Measurements from ENCODE around the gene BICRAL. TPM values are rescaled to one million over a fixed set of nuclear protein-coding genes. Genes with fewer than 3 reads are reported as not detected.

Gene BICRAL
- total RNA-seq, 1 experiment from 2014 or later = 9.7 TPM

DNA sequence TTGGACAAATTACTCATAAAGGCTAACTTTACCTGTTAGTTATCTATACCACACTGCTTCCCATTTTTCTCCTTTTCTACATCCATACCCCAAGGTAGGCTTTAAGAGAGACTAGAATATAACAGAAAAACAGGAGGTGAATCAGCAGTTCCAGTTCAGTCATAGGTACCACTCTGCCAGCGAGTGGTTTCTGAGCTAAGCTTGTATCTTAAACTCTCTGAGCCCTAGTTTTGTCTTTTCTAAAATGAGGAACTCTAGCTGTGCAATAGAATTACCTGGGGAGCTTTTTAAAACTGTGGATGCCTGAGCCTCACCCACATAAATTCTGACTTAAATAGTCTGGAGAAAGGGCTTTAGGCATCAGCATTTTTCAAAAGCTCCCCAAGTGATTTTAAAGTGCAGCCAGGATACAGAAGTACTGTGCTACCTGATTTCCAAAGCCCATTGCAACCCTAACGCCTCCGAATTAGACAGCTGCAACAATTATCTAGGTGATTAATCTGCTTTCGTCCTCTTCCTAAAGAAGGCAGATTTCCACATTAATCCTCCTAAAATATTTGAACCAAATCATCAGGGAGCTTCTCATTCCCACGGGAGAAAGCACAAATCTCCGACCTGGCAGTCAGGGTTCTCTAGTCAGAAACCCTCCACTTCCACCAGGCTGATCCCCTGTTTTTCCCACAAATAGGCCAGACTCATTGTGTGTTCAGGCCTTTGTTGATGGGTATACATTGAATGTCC lies 60.2 kb downstream of the BICRAL start:
- Mint-ChIP-seq H3K9me3 (peaks cover 4% of the 10 kb centered on the region; the same call in 1 of the 2 replicates), H3K4me1 (no peaks in the 10 kb centered on the region), H3K27ac (no peak overlapping the region; the same call in 1 of the 2 replicates), H3K27me3 (ENCODE audit: low read depth) (no peaks in the 10 kb centered on the region), H3K36me3 (peaks cover 12% of the 10 kb centered on the region), H3K4me3 (no peak overlapping the region)
- TF ChIP-seq ZNF423 (CRISPR knock-in tag; IDR thresholded peaks at IDR 0.05) (no peak), NFYB (CRISPR knock-in tag; conservative IDR thresholded peaks at IDR 0.05; ENCODE audit: low read depth) (no peak), KAT7 (CRISPR knock-in tag; IDR thresholded peaks at IDR 0.05; ENCODE audit: borderline replicate concordance) (no peak), RELA (CRISPR knock-in tag; IDR thresholded peaks at IDR 0.05; ENCODE audit: borderline replicate concordance) (no peak), JAZF1 (CRISPR knock-in tag; IDR thresholded peaks at IDR 0.05) (no peak), ZBTB21 (CRISPR knock-in tag; IDR thresholded peaks at IDR 0.05; ENCODE audit: borderline replicate concordance) (no peak), CREB1 (CRISPR knock-in tag; IDR thresholded peaks at IDR 0.05) (no peak), JUN (CRISPR knock-in tag; IDR thresholded peaks at IDR 0.05) (no peak), ZNF416 (CRISPR knock-in tag; IDR thresholded peaks at IDR 0.05) (no peak)
- TF ChIP-seq, protein P1, sequence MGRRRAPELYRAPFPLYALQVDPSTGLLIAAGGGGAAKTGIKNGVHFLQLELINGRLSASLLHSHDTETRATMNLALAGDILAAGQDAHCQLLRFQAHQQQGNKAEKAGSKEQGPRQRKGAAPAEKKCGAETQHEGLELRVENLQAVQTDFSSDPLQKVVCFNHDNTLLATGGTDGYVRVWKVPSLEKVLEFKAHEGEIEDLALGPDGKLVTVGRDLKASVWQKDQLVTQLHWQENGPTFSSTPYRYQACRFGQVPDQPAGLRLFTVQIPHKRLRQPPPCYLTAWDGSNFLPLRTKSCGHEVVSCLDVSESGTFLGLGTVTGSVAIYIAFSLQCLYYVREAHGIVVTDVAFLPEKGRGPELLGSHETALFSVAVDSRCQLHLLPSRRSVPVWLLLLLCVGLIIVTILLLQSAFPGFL (CRISPR knock-in tag; IDR thresholded peaks at IDR 0.05; ENCODE audit: borderline replicate concordance) = no peak
- TF ChIP-seq, protein P2, sequence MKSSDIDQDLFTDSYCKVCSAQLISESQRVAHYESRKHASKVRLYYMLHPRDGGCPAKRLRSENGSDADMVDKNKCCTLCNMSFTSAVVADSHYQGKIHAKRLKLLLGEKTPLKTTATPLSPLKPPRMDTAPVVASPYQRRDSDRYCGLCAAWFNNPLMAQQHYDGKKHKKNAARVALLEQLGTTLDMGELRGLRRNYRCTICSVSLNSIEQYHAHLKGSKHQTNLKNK (CRISPR knock-in tag; IDR thresholded peaks at IDR 0.05) = no peak
- TF ChIP-seq, protein P3, sequence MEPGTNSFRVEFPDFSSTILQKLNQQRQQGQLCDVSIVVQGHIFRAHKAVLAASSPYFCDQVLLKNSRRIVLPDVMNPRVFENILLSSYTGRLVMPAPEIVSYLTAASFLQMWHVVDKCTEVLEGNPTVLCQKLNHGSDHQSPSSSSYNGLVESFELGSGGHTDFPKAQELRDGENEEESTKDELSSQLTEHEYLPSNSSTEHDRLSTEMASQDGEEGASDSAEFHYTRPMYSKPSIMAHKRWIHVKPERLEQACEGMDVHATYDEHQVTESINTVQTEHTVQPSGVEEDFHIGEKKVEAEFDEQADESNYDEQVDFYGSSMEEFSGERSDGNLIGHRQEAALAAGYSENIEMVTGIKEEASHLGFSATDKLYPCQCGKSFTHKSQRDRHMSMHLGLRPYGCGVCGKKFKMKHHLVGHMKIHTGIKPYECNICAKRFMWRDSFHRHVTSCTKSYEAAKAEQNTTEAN (CRISPR knock-in tag; IDR thresholded peaks at IDR 0.05) = no peak
- TF ChIP-seq, protein P4, sequence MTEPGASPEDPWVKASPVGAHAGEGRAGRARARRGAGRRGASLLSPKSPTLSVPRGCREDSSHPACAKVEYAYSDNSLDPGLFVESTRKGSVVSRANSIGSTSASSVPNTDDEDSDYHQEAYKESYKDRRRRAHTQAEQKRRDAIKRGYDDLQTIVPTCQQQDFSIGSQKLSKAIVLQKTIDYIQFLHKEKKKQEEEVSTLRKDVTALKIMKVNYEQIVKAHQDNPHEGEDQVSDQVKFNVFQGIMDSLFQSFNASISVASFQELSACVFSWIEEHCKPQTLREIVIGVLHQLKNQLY (CRISPR knock-in tag; IDR thresholded peaks at IDR 0.05) = no peak
- TF ChIP-seq, protein P5, sequence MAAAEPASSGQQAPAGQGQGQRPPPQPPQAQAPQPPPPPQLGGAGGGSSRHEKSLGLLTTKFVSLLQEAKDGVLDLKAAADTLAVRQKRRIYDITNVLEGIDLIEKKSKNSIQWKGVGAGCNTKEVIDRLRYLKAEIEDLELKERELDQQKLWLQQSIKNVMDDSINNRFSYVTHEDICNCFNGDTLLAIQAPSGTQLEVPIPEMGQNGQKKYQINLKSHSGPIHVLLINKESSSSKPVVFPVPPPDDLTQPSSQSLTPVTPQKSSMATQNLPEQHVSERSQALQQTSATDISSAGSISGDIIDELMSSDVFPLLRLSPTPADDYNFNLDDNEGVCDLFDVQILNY (CRISPR knock-in tag; IDR thresholded peaks at IDR 0.05) = no peak
- ChIA-PET CTCF (interaction anchor here (1.0 kb wide), 1 partner anchor 11 kb away, joined by 3 read pairs; no protein-coding TSS in a partner anchor), POLR2A (no interaction called here)
- ATAC-seq = no peak
- DNase-seq (ENCODE audit: low spot score) = no peak

DNA sequence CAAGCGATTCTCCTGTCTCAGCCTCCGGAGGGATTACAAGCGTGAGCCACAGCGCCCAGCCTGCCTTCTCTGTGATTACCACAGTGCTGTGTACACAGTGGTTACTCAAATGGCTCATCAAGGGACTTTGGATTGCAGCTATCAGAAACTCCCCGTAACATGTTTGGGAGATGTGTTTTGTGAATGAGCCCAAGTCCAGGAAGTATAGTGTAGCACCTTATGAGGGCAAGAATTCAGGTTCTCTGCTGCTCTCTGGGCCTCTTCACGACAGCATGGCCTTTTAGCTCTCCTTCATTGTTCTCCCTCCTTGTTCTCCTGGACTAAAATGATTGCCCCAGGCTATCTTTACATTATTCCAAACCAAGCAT lies 63.5 kb downstream of the BICRAL start:
- ChIA-PET POLR2A (no interaction called here), CTCF (interaction anchor here (0.7 kb wide), 1 partner anchor 148 kb away, joined by 3 read pairs; no protein-coding TSS in a partner anchor)
- no peak for ATAC-seq
- no peak for DNase-seq (ENCODE audit: low spot score)
- TF ChIP-seq GABPB1 (CRISPR knock-in tag; IDR thresholded peaks at IDR 0.05) (peak; percentile 74; the same call in 1 of the 2 replicates), RORB (CRISPR knock-in tag; IDR thresholded peaks at IDR 0.05) (no peak), ZNF416 (CRISPR knock-in tag; IDR thresholded peaks at IDR 0.05) (no peak)
- TF ChIP-seq, protein P6, sequence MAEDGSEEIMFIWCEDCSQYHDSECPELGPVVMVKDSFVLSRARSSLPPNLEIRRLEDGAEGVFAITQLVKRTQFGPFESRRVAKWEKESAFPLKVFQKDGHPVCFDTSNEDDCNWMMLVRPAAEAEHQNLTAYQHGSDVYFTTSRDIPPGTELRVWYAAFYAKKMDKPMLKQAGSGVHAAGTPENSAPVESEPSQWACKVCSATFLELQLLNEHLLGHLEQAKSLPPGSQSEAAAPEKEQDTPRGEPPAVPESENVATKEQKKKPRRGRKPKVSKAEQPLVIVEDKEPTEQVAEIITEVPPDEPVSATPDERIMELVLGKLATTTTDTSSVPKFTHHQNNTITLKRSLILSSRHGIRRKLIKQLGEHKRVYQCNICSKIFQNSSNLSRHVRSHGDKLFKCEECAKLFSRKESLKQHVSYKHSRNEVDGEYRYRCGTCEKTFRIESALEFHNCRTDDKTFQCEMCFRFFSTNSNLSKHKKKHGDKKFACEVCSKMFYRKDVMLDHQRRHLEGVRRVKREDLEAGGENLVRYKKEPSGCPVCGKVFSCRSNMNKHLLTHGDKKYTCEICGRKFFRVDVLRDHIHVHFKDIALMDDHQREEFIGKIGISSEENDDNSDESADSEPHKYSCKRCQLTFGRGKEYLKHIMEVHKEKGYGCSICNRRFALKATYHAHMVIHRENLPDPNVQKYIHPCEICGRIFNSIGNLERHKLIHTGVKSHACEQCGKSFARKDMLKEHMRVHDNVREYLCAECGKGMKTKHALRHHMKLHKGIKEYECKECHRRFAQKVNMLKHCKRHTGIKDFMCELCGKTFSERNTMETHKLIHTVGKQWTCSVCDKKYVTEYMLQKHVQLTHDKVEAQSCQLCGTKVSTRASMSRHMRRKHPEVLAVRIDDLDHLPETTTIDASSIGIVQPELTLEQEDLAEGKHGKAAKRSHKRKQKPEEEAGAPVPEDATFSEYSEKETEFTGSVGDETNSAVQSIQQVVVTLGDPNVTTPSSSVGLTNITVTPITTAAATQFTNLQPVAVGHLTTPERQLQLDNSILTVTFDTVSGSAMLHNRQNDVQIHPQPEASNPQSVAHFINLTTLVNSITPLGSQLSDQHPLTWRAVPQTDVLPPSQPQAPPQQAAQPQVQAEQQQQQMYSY (CRISPR knock-in tag; IDR thresholded peaks at IDR 0.05) = no peak
- TF ChIP-seq, protein P7, sequence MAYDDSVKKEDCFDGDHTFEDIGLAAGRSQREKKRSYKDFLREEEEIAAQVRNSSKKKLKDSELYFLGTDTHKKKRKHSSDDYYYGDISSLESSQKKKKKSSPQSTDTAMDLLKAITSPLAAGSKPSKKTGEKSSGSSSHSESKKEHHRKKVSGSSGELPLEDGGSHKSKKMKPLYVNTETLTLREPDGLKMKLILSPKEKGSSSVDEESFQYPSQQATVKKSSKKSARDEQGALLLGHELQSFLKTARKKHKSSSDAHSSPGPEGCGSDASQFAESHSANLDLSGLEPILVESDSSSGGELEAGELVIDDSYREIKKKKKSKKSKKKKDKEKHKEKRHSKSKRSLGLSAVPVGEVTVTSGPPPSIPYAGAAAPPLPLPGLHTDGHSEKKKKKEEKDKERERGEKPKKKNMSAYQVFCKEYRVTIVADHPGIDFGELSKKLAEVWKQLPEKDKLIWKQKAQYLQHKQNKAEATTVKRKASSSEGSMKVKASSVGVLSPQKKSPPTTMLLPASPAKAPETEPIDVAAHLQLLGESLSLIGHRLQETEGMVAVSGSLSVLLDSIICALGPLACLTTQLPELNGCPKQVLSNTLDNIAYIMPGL (CRISPR knock-in tag; IDR thresholded peaks at IDR 0.05) = no peak
- TF ChIP-seq, protein P8, sequence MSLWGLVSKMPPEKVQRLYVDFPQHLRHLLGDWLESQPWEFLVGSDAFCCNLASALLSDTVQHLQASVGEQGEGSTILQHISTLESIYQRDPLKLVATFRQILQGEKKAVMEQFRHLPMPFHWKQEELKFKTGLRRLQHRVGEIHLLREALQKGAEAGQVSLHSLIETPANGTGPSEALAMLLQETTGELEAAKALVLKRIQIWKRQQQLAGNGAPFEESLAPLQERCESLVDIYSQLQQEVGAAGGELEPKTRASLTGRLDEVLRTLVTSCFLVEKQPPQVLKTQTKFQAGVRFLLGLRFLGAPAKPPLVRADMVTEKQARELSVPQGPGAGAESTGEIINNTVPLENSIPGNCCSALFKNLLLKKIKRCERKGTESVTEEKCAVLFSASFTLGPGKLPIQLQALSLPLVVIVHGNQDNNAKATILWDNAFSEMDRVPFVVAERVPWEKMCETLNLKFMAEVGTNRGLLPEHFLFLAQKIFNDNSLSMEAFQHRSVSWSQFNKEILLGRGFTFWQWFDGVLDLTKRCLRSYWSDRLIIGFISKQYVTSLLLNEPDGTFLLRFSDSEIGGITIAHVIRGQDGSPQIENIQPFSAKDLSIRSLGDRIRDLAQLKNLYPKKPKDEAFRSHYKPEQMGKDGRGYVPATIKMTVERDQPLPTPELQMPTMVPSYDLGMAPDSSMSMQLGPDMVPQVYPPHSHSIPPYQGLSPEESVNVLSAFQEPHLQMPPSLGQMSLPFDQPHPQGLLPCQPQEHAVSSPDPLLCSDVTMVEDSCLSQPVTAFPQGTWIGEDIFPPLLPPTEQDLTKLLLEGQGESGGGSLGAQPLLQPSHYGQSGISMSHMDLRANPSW (CRISPR knock-in tag; conservative IDR thresholded peaks at IDR 0.05; ENCODE audit: low read depth) = no peak
- no peak overlapping the region for H3K27ac Mint-ChIP-seq
- H3K27me3 Mint-ChIP-seq (ENCODE audit: low read depth) = no peaks in the 10 kb centered on the region
- H3K9me3 Mint-ChIP-seq = peaks cover 4% of the 10 kb centered on the region; the same call in 1 of the 2 replicates
- no peaks in the 10 kb centered on the region for H3K4me1 Mint-ChIP-seq
- peaks cover 12% of the 10 kb centered on the region for H3K36me3 Mint-ChIP-seq
- no peak overlapping the region for H3K4me3 Mint-ChIP-seq

Data from WTC11 (cell line).